Measurements from ENCODE around the gene ADAMTSL3.

DNA sequence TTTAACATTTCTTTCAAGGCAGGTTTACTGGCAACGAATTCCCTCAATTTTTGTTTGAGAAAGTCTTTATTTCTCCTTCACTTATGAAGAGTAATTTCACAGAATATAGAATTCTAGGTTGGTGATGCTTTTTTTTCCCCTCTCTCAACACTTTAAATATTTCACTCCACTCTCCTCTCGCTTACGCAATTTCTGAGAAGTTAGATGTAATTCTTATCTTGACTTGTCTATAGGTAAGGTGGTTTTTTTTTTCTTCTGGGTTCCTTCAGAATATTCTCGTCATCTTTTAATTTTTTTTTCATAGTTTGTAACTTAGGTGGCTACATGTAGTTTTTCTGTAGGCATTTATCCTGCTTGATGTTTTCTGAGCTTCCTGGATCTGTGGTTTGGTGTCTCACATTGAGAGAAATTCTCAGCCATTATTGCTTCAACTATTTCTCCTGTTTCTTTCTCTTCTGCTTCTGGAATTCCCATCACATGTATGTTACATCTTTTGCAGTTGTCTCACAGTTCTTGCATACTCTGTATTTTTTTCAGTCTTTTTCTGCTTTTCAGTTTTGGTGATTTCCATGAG, 392.2 kb downstream of the ADAMTSL3 start:
- TF ChIP-seq CTCF (IDR thresholded peaks at IDR 0.05): no peak
- no peak for TF ChIP-seq POLR2AphosphoS5 (IDR thresholded peaks at IDR 0.05)

Data from transverse colon (tissue), 4 donors.